HG03139 (cell line): ENCODE data around the gene UBL4A.

ENCODE experiments used
- ATAC-seq: cut with Tn5 transposase; IDR thresholded peaks from one replicate; pipeline ENCODE4 v1.9.1; 2021; ENCODE audit not compliant: unreplicated experiment

UBL4A gene

DNA sequence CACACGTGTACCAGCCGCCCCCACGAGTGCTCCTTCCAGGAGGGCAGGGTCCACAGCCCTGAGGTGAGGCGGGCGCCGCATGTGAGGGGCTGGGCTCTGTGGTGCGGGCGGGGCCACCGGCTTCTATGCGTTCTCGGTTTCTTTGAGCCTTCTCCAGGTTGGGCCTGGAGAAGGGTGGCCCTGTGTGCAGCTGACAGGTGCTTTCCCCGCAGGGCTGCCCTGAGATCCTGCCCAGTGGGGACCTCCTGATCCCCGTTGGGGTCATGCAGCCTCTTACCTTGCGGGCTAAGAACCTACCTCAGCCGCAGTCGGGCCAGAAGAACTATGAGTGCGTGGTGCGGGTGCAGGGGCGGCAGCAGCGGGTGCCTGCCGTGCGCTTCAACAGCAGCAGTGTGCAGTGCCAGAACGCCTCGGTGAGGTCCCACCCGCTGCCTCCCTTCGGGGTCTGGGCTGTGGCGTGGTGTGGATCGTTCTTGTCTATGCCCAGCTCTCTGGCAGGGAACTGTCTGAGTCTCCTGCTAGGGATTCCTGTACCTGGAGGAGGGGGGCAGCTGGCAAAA, 21.5 kb downstream of the UBL4A start:
- no peak for ATAC-seq

DNA sequence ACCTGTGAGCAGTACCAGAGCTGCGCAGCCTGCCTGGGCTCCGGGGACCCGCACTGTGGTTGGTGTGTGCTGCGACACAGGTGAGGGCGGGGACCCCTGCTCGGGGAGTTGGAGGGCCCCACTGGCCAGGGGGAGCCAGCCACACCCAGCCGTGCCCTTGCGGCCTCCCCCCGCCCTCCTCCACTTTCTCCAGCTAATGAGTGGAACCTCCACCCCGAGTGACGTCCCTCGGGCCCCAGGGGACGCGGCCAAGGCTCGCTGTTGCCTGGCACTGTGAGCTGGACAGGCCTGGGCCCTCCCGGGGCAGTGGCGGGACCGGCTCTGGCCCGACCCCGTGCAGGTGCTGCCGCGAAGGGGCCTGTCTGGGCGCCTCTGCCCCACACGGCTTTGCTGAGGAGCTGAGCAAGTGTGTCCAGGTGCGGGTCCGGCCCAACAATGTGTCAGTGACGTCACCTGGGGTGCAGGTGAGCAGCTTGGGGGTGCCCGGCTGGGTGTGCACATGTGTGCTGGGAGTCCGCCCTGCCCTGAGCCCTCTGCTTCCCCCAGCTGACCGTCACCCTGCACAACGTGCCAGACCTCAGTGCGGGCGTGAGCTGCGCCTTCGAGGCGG, 22.7 kb downstream of the UBL4A start:
- ATAC-seq, result no peak

GRCh38 chrX:154462396-154462795, 24.0 kb downstream of the UBL4A start:
- no peak for ATAC-seq

- ATAC-seq, result no peak
These were observed 26.1 kb downstream of the UBL4A start for GRCh38 chrX:154460326-154460725.

DNA sequence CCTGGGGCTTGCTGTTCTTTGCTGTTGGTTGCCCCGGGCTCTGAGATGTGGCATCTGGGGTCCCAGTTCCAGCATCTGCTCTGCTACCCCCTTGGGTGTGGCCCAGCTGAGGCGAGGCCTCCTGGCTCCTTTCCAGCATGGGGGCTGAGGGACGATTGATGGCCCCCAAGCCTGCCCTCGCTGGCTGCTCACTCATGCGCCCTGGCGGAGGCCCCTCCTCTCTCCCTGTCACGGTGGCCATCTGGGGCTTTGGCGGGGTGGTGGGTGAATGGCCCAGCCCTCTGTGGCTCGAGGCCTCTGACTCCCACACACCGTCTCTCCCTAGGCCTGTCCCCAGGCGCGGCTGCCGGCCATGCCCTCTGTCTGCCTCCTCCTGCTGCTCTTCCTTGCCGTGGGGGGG, 26.6 kb downstream of the UBL4A start:
- ATAC-seq, result no peak

DNA sequence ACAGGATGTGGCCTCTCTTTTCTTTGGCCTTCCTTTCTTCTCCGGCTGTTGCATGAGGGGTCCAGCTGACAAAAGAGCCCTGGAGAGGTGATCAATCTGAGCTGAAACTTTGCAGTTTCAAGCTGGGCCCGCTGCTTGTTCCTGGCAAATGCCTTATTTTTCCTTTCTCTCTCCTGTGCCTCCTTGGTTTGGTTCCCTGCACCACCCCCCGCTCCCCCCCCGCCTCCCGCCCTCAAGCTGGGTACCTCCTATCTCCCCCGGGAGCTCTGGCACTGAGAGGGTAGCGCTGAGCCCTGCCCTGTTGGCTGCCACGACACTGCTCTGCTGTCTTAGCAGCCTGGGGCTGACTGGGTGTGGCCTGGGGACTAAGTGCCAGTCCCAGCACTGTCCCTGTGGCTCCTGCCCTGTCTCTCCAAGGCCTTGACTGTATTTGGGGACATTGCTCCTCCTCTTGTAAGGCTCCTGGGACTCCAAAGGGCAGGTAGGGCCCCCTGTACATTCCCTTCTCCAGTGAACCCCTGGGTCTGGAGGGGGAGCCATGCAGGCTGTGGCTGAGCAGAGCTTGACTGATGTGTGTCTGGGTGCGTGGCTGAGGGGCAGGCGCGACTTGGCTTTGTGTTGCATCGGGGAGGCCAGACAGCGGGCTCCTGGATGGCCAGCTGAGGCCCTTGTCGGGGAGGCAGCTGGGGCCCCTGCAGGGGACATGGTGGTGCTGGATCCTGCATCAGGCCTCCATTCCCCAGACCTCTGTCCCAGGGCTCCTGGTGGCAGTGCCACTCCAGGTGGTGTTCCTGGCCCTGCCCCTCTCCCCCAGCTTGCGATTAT, 27.2 kb downstream of the UBL4A start:
- no peak for ATAC-seq

DNA sequence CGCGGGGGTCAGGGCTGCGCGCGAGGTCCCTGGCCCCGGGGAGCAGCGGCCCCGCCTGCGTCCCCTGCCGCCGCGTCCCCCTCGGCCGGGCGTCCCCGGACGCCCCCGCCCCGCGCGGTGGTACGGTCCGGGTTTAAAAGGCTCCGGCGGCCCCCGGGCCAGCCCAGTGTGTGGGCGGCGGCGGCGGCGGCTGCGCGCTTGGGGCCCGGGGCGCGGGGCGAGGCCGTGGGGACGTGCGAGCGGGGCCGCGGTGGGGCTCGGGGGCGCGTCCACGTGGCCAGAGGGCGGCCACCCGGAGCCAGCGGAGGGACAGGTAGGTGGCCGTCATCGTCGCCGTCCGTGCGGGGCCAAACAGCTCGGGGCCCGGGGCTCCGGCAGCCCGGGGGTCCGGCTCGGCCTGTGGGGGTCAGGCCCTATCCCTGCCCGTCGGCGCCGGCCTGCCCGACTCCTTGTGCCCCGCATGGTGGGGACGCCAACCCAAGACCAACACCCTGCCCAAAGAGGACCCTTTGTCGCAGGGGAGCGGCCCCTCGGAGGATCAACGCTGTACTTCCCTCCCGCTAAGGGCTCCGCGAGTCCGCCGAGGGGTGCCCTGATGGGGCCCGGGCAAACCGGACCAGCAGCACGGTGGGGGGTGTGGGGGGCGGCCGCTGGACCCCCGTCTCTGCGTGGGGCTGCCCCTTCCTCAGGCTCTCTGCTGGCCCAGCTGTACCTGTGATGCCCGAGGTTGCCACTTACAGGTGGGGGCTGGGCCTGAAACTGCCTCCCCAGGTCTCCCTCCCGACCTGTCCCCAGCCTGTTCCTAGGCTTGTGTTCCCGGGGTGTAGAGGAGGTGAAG, 28.1 kb downstream of the UBL4A start, which contains the start of gene PLXNA3:
PLXNA3 (plus strand) TSS at position 166 of the 838 bp plus-strand sequence. CDS start 1,903 bp downstream, outside the sequence.
- peak; percentile 40 for ATAC-seq

DNA sequence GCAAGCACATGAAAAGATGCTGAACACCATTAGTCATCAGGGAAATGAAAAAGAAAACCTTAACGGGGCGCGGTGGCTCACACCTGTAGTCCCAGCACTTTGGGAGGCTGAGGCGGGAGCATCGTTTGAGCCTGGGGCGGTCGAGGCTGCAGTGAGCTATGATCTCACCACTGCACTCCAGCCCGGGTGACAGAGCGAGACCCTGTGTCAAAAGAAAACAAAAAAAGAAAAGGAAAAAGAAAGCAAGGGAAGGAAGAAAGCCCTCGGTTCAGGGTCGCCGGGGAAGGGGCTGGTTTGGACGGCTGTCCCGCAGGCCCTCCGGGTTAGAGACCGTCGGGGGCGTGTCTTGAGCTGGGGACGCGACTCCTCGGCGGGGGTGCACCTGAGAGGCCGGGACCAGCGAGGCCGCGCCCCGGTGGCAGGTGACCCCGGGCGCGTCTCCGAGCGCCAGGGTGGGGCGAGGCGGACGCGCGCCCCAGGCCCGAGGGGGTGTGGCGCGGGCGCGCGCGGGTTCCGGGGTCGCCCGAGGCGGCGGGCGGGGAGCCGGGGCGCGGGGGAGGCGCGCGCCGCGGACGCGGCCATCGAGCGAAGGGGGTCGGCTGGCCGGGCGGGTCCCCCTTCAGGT, 28.8 kb downstream of the UBL4A start:
- peak; percentile 59 for ATAC-seq

- no peak for ATAC-seq
These were observed 33.6 kb downstream of the UBL4A start for GRCh38 chrX:154452823-154453222.

DNA sequence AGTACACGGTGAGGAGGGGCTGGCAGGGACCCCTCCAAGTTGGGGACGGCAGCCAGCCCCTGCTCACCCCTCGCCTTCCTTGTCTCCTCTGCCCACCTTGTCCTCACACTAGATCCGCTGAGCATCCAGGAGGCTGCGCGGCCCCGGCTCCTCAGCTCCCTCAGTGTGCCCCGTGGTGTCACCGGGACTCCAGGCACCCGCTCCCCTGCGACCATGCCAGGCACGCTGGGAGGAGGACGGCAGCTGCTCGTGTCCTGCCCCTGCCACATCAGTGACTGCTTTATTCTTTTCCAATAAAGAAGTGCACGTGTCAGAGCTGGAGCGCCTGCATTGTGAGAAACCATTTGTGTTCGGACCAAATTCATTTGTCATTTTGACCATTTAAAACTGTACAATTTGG, 36.1 kb downstream of the UBL4A start:
- no peak for ATAC-seq

- no peak for ATAC-seq
These were observed 36.8 kb downstream of the UBL4A start for GRCh38 chrX:154449618-154450017.

DNA sequence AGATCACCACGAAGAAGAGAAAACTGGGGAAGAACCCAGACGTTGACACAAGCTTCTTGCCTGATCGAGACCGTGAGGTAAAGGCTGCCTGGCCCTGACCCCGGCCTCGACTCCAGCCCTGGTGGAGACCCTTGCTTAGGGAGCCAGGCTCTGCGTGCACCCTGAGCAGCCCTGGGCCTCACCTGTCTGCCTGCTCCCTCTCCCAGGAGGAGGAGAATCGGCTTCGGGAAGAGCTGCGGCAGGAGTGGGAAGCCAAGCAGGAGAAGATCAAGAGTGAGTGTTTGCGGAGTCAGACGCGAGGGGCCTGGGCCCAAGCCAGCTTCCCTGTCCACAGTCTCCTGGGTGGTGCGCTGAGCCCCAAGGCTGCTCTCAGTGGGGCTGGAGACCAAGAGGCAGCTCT, 37.9 kb downstream of the UBL4A start:
- ATAC-seq, result no peak

- ATAC-seq, result no peak
These were observed 40.0 kb downstream of the UBL4A start for GRCh38 chrX:154446430-154446829.

DNA sequence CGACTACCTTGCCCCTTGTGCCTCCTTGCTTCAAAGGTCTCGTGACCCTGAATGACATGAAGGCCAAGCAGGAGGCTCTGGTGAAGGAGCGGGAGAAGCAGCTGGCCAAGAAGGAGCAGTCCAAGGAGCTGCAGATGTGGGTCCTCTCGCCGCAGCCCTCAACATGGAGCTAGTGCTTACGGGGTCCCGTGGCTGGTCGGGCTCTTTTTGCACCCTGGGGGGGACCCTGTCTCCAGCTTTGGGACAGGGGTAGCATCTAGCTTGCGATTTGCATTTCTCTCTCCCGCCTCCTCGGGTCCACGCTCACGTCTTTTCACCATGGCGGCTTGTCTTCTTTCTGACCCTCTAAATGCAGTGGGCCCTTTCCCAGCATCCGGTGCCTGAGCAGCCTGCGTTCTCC, 40.6 kb downstream of the UBL4A start:
- no peak for ATAC-seq

GRCh38 chrX:154444755-154445246, 41.6 kb downstream of the UBL4A start:
- ATAC-seq, result no peak

DNA sequence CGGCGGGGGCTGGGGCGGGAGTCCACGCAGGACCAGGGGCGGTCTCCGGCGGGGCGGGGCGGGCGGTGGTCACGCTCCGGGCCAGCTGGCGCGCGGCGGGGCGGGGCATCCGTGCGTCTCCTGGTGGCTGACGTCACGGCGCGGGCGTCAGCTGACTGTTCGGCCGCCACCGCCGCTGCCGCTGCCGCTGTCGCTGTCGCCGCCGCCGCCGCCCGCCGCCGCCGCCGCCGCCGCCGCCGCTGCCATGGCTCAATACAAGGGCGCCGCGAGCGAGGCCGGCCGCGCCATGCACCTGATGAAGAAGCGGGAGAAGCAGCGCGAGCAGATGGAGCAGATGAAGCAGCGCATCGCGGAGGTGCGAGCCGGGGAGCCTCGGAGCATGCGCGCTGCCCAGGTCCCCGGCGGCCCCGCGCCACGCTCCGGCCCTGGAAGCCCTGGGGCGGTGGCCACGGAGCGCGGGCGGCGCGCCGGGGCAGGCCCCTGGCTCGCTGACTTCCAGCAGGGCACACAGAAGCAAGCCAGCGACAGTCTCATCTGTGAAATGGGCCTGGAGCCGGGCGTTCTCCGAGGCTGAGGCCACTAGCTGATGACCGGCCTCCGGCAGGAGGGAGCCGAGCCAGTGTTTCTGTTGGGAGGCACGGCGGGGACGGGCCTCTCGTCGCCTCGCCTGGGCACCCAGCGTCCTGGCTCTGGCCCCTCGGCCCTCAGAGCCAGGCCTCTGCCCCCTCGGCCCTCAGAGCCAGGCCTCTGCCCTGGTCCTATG, 42.2 kb downstream of the UBL4A start, which contains the start of gene FAM50A:
FAM50A (plus strand) TSS at position 150 of the 763 bp plus-strand sequence; CDS start at position 245, 95 bp downstream.
- peak; percentile 84 for ATAC-seq

GRCh38 chrX:154443479-154443910, 42.9 kb downstream of the UBL4A start:
- ATAC-seq, result no peak

GRCh38 chrX:154441984-154442707, 44.3 kb downstream of the UBL4A start:
- no peak for ATAC-seq

DNA sequence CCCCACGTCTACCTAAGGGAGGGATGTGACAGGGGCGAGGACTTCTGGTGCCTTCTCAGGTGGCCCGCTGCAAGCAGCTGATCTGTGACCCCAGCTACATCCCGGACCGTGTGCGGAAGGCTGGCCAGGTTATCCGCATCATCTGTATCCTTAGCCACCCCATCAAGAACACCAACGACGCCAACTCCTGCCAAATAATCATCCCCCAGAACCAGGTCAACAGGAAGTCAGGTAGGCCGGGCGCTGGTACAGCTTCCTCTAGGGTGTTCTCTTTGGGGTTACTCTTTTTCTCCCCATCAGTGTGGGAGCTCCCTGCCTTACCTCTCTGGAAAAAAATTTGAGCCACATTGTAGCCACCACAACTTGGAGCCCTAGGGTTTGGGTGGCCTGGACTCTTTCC, 44.9 kb downstream of the UBL4A start:
- no peak for ATAC-seq
